Testis (tissue), 2 donors: ENCODE measurements around the gene CHCHD3.

Experiments
- POLR2A ChIP-seq: fragments of 450-650 bp; IDR thresholded peaks from one replicate; pipeline ENCODE4 v1.6.1; 2017; ENCODE audit warnings: antibody characterized with exemption, mild to moderate bottlenecking, moderate library complexity
- TF ChIP-seq, protein P1 (sequence below), 3 experiments: fragments of 450-650 bp in 2 of 3; fragments of 200-600 bp in 1 of 3; sonication (generic) in 1 of 3; IDR thresholded peaks; one replicate each; pipeline ENCODE4 v1.5.1; 2016 to 2019; ENCODE audit warnings: antibody characterized with exemption in 3 of 3, mild to moderate bottlenecking in 2 of 3, moderate library complexity in 1 of 3

DNA sequence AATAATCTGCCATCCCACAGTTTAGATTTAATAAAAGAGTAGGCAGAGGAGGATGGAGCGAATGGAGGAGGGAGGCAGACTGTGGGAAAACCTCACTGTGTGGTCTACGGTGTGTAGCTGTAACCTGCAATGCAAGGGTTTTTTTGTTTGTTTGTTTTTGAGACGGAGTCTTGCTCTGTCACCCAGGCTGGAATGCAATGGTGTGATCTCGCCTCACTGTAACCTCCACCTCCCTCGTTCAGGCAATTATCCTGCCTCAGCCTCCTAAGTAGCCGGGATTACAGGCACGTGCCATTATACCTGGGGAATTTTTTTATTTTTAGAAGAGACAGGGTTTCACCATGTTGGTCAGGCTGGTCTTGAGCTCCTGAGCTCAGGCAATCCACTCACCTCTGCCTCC, 321.0 kb downstream of the CHCHD3 start:
- TF ChIP-seq POLR2A: no peak
- TF ChIP-seq, protein P1, sequence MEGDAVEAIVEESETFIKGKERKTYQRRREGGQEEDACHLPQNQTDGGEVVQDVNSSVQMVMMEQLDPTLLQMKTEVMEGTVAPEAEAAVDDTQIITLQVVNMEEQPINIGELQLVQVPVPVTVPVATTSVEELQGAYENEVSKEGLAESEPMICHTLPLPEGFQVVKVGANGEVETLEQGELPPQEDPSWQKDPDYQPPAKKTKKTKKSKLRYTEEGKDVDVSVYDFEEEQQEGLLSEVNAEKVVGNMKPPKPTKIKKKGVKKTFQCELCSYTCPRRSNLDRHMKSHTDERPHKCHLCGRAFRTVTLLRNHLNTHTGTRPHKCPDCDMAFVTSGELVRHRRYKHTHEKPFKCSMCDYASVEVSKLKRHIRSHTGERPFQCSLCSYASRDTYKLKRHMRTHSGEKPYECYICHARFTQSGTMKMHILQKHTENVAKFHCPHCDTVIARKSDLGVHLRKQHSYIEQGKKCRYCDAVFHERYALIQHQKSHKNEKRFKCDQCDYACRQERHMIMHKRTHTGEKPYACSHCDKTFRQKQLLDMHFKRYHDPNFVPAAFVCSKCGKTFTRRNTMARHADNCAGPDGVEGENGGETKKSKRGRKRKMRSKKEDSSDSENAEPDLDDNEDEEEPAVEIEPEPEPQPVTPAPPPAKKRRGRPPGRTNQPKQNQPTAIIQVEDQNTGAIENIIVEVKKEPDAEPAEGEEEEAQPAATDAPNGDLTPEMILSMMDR (IDR thresholded peaks at IDR 0.05): no peak
